Right lobe of liver (tissue), 4 donors: ENCODE results near the gene VAV2.

Source experiments
- POLR2A ChIP-seq: fragments of 450-650 bp; IDR thresholded peaks from one replicate; pipeline ENCODE4 v1.6.1; 2017; ENCODE audit warnings: antibody characterized with exemption, mild to moderate bottlenecking
- TF ChIP-seq, protein P1 (sequence below), 4 donors: fragments of 200-600 bp in 3 of 4; fragments of 450-650 bp in 1 of 4; IDR thresholded peaks; one replicate each; pipeline versions ENCODE4 v1.5.1 to v1.8.0; 2016 to 2022; ENCODE audit warnings: antibody characterized with exemption in 4 of 4, mild to moderate bottlenecking in 2 of 4
- donor health status: DM: no; HTN: no; CAD: no.
- donor health status: DM: no; HTN: no; CAD: no.
- donor health status: DM: no; HTN: yes; CAD: no.

DNA sequence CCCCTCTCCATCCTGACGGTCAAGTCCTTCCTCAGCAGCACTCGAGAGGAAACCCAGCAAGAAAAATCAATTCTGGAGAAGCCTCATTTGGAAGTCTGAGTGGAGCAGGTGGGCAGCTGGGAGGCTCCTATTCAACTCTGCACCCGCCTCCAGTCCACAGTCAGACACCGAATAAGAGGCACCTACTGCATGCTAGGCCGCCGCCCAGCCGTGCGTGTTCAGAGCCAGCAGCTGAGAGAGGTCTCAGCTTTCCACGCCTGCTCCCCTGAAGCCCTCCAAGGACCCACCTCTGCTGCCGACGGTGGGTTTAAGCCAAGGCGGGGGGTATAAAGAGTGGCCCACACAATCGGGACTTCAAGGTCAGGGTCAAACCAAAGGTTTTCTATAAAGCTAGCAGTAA, 41.9 kb downstream of the VAV2 start:
- no peak for TF ChIP-seq POLR2A
- TF ChIP-seq, protein P1, sequence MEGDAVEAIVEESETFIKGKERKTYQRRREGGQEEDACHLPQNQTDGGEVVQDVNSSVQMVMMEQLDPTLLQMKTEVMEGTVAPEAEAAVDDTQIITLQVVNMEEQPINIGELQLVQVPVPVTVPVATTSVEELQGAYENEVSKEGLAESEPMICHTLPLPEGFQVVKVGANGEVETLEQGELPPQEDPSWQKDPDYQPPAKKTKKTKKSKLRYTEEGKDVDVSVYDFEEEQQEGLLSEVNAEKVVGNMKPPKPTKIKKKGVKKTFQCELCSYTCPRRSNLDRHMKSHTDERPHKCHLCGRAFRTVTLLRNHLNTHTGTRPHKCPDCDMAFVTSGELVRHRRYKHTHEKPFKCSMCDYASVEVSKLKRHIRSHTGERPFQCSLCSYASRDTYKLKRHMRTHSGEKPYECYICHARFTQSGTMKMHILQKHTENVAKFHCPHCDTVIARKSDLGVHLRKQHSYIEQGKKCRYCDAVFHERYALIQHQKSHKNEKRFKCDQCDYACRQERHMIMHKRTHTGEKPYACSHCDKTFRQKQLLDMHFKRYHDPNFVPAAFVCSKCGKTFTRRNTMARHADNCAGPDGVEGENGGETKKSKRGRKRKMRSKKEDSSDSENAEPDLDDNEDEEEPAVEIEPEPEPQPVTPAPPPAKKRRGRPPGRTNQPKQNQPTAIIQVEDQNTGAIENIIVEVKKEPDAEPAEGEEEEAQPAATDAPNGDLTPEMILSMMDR (IDR thresholded peaks at IDR 0.05): no peak
